Measurements from ENCODE around the gene ZMAT2.
"Not testable (repeated sequence)": the region's sequence is repeated elsewhere in the genome, so short reads cannot be mapped to it uniquely, and the experiment has no call there.

The ZMAT2 gene

GRCh38 chr5:140700177-140701144, at the start of gene ZMAT2:
Gene ZMAT2 (plus strand): TSS chr5:140700447. CDS start chr5:140700461, 14 bp downstream.
- DNase-seq = peak; percentile 92

- no peak for DNase-seq
These were observed 41.4 kb upstream of the ZMAT2 start for GRCh38 chr5:140658870-140659269.

- DNase-seq = not testable (repeated sequence)
These were observed 39.9 kb upstream of the ZMAT2 start for GRCh38 chr5:140660371-140660770.

GRCh38 chr5:140664030-140664358, 36.3 kb upstream of the ZMAT2 start:
- DNase-seq = no peak

- peak; percentile 96 for DNase-seq
These were observed 35.7 kb upstream of the ZMAT2 start, which contains the start of gene WDR55 for GRCh38 chr5:140664359-140665119. Gene WDR55 (plus strand): TSS chr5:140664904. CDS start chr5:140664913, 9 bp downstream.

GRCh38 chr5:140671035-140671434, 29.2 kb upstream of the ZMAT2 start:
- DNase-seq = not testable (repeated sequence)

GRCh38 chr5:140671472-140672125, 28.6 kb upstream of the ZMAT2 start:
- DNase-seq = no peak

GRCh38 chr5:140672455-140673186, 27.6 kb upstream of the ZMAT2 start:
- DNase-seq = peak; percentile 15

GRCh38 chr5:140673187-140673976, 26.9 kb upstream of the ZMAT2 start, which contains the start of gene DND1:
Gene DND1 (minus strand): TSS chr5:140673576. CDS start chr5:140673542, 34 bp downstream.
- DNase-seq = no peak

GRCh38 chr5:140674211-140674610, 26.0 kb upstream of the ZMAT2 start:
- no peak for DNase-seq

- no peak for DNase-seq
These were observed 25.6 kb upstream of the ZMAT2 start for GRCh38 chr5:140674629-140675028.

GRCh38 chr5:140677947-140678346, 22.3 kb upstream of the ZMAT2 start:
- DNase-seq = no peak

- DNase-seq = no peak
These were observed 21.3 kb upstream of the ZMAT2 start for GRCh38 chr5:140678993-140679392.

- DNase-seq = no peak
These were observed 9.8 kb upstream of the ZMAT2 start for GRCh38 chr5:140690376-140690932.

GRCh38 chr5:140690941-140691924, 9.0 kb upstream of the ZMAT2 start, which contains the start of the genes HARS1 and HARS2:
Gene HARS1 (minus strand): TSS chr5:140691370. CDS start chr5:140691304, 66 bp downstream.
Gene HARS2 (plus strand): TSS chr5:140691455. CDS start chr5:140691649, 194 bp downstream.
- DNase-seq = peak; percentile 82

- DNase-seq = no peak
These were observed 6.0 kb upstream of the ZMAT2 start for GRCh38 chr5:140694276-140694675.

GRCh38 chr5:140696891-140697492, 3.3 kb upstream of the ZMAT2 start:
- DNase-seq = no peak

- no peak for DNase-seq
These were observed 7.6 kb downstream of the ZMAT2 start for GRCh38 chr5:140707812-140708211.

- not testable (repeated sequence) for DNase-seq
These were observed 8.5 kb downstream of the ZMAT2 start for GRCh38 chr5:140708787-140709186.

All from stimulated activated CD4-positive, alpha-beta T cell treated with anti-CD3 and anti-CD28 coated beads, Interleukin-4, amount 100 ng/mL, for 1 hour (primary cell).